Heart right ventricle (tissue), 16 donors: ENCODE results near the gene WDR64. TPM values are rescaled to one million over a fixed set of nuclear protein-coding genes. Genes with fewer than 3 reads are reported as not detected.
A peak's percentile ranks its signal among the peaks of the same experiment; 100 is the strongest.

Experiments used
- ATAC-seq, 8 donors: fragments of 200-7000 bp; cut with Tn5 transposase; one replicate each; pipeline ENCODE4 v1.9.1; 2020; ENCODE audit warnings: mild to moderate bottlenecking in 8 of 8, moderate library complexity in 8 of 8, moderate number of reproducible peaks in 1 of 8
- DNase-seq, 2 donors: peaks; one replicate each; pipeline ENCODE4 v3.0.0-alpha.2; 2020
- H3K27ac ChIP-seq, 10 donors: fragments of 200-600 bp; sonication (generic) in 2 of 10; one replicate each; pipeline versions ENCODE4 v1.5.0 to v1.8.0; 2020 to 2022; ENCODE audit warnings: mild to moderate bottlenecking in 3 of 10
- H3K27me3 ChIP-seq, 7 donors: fragments of 200-600 bp; one replicate each; pipeline ENCODE4 v1.8.0; 2021 to 2022; ENCODE audit warnings: mild to moderate bottlenecking in 2 of 7
- H3K36me3 ChIP-seq, 9 donors: fragments of 200-600 bp; sonication (generic) in 1 of 9; one replicate each; pipeline versions ENCODE4 v1.5.0 to v1.8.0; 2020 to 2022; ENCODE audit warnings: mild to moderate bottlenecking in 2 of 9
- H3K4me1 ChIP-seq, 9 donors: fragments of 200-600 bp; sonication (generic) in 1 of 9; one replicate each; pipeline versions ENCODE4 v1.5.0 to v1.8.0; 2020 to 2022; ENCODE audit warnings: mild to moderate bottlenecking in 4 of 9
- H3K4me3 ChIP-seq, 10 donors: fragments of 200-600 bp; sonication (generic) in 2 of 10; one replicate each; pipeline versions ENCODE4 v1.5.0 to v1.8.0; 2020 to 2022; ENCODE audit warnings: mild to moderate bottlenecking in 7 of 10, moderate library complexity in 2 of 10
- H3K9me3 ChIP-seq, 11 donors: fragments of 200-600 bp in 10 of 11; sonication (generic) in 2 of 11; one replicate each; pipeline versions ENCODE4 v1.5.0 to v1.8.0; 2013 to 2022; ENCODE audit warnings: mild to moderate bottlenecking in 2 of 11, control low read depth in 1 of 11, moderate library complexity in 1 of 11
- whole genome bisulfite sequencing, 2 donors: extraction: QIAGEN DNeasy Blood & Tissue Kit; methylation state at CpG; one replicate each; pipeline ENCODE4 v1.1.7; 2013; ENCODE audit warnings: inconsistent platforms in 1 of 2; 5-methylcytosine and 5-hydroxymethylcytosine counted together
- intact Hi-C, 10 donors: fragments of 100-400 bp; cut with DNase I; formaldehyde crosslinking; loops; one replicate each; pipeline versions ENCODE4 v1.11.1 to v1.14.2; 2022
- polyA plus RNA-seq, 2 donors: library from polyadenylated mRNA; stranded (reverse); fragments of 200-250 nt; gene quantifications; one replicate each; pipeline ENCODE4 v1.2.3, GENCODE V29; 2013
- total RNA-seq, 10 donors: library from RNA; stranded (reverse); fragmentation: NEBNext Ultra II Directional in 3 of 10; extraction: Animal tissue kit (Norgen Biotek cat#: 25700) in 3 of 10; gene quantifications; one replicate each; pipeline versions ENCODE4 v1.2.1 to v1.2.4, GENCODE V29; 2021 to 2023
- TF ChIP-seq, protein P1 (sequence below), 9 donors: fragments of 200-600 bp; sonication (generic) in 2 of 9; IDR thresholded peaks; one replicate each; pipeline versions ENCODE4 v1.5.0 to v1.8.0; 2021 to 2022; ENCODE audit warnings: antibody characterized with exemption in 9 of 9, mild to moderate bottlenecking in 5 of 9, moderate library complexity in 1 of 9
- donor health status: Arrhythmogenic right ventricular cardiomyopathy.
- donor health status: ischemic (EF 13 %, LVEDD 7.1; RV severe dilation, severe dysfunction).
- donor health status: healthy with polysubstance abuse.
- donor health status: DM: no; HTN: yes; CAD: no.
- donor health status: DM: no; HTN: no; CAD: no.
- donor health status: ischemic (EF 25% LVEDD 6.9; RV normal size, moderate dysfunction).
- donor health status: ischemic (EF 25% LVEDD 5.7; RV mildly dilated, moderate dysfunction).
- donor health status: healthy.
- donor health status: DM: yes; HTN: yes; CAD: no.
- donor health status: Ischemic cardiomyopathy.
- donor health status: ischemic (EF 35%, LVEDD 5.7; RV mildly dilated, moderate dysfunction).
- donor health status: nonischemic (EF 11% LVEDD 7.7; RV severe dilation, severe dysfunction).
- donor health status: DM: yes; HTN: yes; CAD: no.
- donor health status: PGD.
- donor health status: ischemic (EF 29% LVEDD 5.4; RV normal size, mild dysfunction).
- donor health status: nonischemic (EF 23%, LVEDD 6.1; RV moderate dilation, normal function).

The WDR64 gene
- total and polyA plus RNA-seq, 12 donors: 0.59 TPM; not detected in 11

DNA sequence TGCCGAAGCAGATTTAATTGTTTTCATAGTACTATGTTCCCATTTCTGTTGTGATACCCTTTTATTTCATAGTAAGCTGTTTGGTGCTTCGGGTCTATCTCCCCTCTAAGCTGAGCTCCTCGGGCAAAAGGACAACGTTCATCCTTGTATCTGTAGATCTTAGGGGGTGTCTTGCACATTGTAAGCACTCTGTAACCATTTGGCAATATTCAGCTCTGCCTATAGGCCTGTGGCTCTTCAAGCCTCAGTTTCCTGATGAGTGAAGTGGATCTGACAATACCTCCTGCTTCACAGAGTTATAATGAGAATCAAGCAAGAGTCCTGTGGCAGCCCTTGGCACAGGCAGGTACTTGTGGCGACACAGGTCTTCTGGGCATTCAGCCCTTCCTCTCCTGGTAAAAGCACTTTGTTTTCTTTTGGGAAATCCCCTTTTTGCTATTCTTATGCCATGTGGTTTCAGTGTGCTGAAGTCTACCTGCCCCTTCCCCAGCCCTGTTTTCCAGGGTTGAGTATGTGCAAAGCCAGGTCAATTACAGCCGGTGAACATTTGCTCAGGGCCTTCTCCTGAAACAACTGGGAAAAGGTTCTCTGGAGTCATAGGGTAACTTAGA, 187.4 kb downstream of the WDR64 start:
- Histone ChIP-seq H3K4me1 (peaks cover 0 to 9% (median 0%) of the 10 kb centered on the region in 9 donors), H3K27ac (no peak overlapping the region), H3K36me3 (no peaks in the 10 kb centered on the region), H3K4me3 (no peak overlapping the region), H3K27me3 (peaks cover 0 to 6% (median 0%) of the 10 kb centered on the region in 7 donors), H3K9me3 (no peaks in the 10 kb centered on the region)
- ATAC-seq: no peak
- intact Hi-C loops: loop anchor here in 4 of 10 donors (5.0 to 10.0 kb wide), 3 partner anchors 225 to 305 kb away; partner anchors contain the start of gene KMO (in 1 of the 4)
- DNase-seq: no peak
- 83 to 90% methylated on average over 6 of the region's 6 CpGs for WGBS, 2 donors
- TF ChIP-seq, protein P1, sequence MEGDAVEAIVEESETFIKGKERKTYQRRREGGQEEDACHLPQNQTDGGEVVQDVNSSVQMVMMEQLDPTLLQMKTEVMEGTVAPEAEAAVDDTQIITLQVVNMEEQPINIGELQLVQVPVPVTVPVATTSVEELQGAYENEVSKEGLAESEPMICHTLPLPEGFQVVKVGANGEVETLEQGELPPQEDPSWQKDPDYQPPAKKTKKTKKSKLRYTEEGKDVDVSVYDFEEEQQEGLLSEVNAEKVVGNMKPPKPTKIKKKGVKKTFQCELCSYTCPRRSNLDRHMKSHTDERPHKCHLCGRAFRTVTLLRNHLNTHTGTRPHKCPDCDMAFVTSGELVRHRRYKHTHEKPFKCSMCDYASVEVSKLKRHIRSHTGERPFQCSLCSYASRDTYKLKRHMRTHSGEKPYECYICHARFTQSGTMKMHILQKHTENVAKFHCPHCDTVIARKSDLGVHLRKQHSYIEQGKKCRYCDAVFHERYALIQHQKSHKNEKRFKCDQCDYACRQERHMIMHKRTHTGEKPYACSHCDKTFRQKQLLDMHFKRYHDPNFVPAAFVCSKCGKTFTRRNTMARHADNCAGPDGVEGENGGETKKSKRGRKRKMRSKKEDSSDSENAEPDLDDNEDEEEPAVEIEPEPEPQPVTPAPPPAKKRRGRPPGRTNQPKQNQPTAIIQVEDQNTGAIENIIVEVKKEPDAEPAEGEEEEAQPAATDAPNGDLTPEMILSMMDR (IDR thresholded peaks at IDR 0.05): no peak

DNA sequence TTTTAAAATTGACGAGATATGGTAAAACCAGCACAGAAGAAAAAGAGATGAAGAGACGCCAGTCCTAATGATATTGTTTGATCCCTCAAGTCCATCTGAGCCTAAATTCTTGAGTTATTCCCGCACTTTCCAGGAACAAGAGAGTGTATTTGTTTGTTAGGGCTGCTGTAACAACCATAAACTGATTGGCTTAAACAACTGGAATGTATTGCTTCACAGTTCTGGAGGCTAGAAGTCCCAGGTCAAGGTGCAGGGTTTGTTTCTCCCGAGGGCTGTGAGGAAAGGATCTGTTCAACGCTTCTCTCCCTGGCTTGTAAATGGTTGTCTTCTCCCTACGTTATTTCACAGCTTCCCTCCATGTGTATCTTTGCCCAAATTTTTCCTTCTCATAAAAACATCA, 188.1 kb downstream of the WDR64 start:
- Histone ChIP-seq H3K27me3 (peaks cover 0 to 3% (median 0%) of the 10 kb centered on the region in 7 donors), H3K4me1 (peaks cover 0 to 9% (median 0%) of the 10 kb centered on the region in 9 donors), H3K27ac (no peak overlapping the region), H3K4me3 (no peak overlapping the region), H3K36me3 (no peaks in the 10 kb centered on the region), H3K9me3 (no peaks in the 10 kb centered on the region)
- TF ChIP-seq, protein P1 (IDR thresholded peaks at IDR 0.05): no peak
- no peak for ATAC-seq
- no peak for DNase-seq
- 88 to 90% methylated on average over 6 of the region's 6 CpGs for WGBS, 2 donors
- intact Hi-C loops: loop anchor here in 4 of 10 donors (5.0 to 10.0 kb wide), 6 partner anchors 195 to 315 kb away; partner anchors contain the start of genes CHML (in 1 of the 4), KMO (in 1 of the 4) and OPN3 (in 1 of the 4)

DNA sequence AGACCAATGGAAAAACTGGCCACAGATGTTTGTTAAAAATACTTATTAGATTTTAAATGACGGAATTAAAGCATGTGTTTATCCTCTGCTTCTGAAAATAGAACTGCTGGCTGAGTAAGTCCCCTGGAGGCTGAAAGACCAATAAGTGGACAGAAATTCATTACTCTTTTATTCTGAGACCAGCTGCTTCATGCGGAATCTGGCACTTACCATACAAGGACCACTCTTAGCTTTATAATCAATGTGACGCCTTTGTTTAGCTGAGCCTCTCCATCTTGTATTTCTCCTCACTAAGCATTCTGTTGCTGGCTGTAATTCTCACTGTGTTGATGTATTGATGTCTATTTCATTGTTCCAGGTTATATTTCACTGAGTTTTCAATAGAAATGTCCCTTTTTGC, 189.6 kb downstream of the WDR64 start:
- DNase-seq (no peak), ATAC-seq (no peak)
- H3K9me3 ChIP-seq: no peaks in the 10 kb centered on the region
- TF ChIP-seq, protein P1 (IDR thresholded peaks at IDR 0.05): no peak
- peaks cover 0 to 9% (median 0%) of the 10 kb centered on the region in 9 donors for H3K4me1 ChIP-seq
- no peak overlapping the region for H3K27ac ChIP-seq
- no peaks in the 10 kb centered on the region for H3K27me3 ChIP-seq
- intact Hi-C loops: loop anchor here in 4 of 10 donors (5.0 to 10.0 kb wide), 6 partner anchors 197 to 317 kb away; partner anchors contain the start of genes CHML (in 1 of the 4), KMO (in 1 of the 4) and OPN3 (in 1 of the 4)
- H3K36me3 ChIP-seq: no peaks in the 10 kb centered on the region
- WGBS, 2 donors: 66 to 76% methylated on average over 3 of the region's 3 CpGs
- H3K4me3 ChIP-seq: no peak overlapping the region

DNA sequence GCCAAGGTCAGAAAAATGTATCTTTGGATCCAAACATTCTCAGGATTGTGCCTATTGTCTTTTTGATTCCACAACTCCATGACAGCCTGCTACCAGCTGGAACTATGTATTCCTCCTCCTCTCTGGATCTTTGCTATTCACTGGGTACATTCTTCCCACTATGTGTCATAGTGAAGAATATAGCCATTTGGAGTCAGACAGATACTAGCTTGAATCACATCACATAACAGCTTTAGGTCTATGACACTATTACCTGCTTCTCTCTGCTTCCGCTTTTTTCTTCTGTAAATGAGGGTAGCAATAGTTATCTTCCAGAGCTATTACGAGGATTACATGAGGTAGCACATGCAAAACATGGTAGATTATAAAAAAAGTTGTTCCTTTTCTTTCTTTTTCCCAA, 190.5 kb downstream of the WDR64 start:
- intact Hi-C loops: loop anchor here in 4 of 10 donors (5.0 to 10.0 kb wide), 6 partner anchors 198 to 318 kb away; partner anchors contain the start of genes CHML (in 1 of the 4), KMO (in 1 of the 4) and OPN3 (in 1 of the 4)
- 62 to 68% methylated on average over 2 of the region's 2 CpGs for WGBS, 2 donors
- no peak for DNase-seq
- no peaks in the 10 kb centered on the region for H3K36me3 ChIP-seq
- no peaks in the 10 kb centered on the region for H3K27me3 ChIP-seq
- H3K9me3 ChIP-seq: no peaks in the 10 kb centered on the region
- TF ChIP-seq, protein P1 (IDR thresholded peaks at IDR 0.05): no peak
- H3K4me3 ChIP-seq: no peak overlapping the region
- ATAC-seq: peak in 6 of 8 donors; percentile 55 to 99 (median 85)
- H3K4me1 ChIP-seq: peaks cover 0 to 15% (median 0%) of the 10 kb centered on the region in 9 donors
- H3K27ac ChIP-seq: peak overlapping the region in 4 of 10 donors; percentile 39 to 61 (median 46)
